K562 (cell line): Measurements from ENCODE around the gene WDR90.
"Not testable (repeated sequence)": the region's sequence is repeated elsewhere in the genome, so short reads cannot be mapped to it uniquely, and the experiment has no call there.

Experiments used
- ATF4 ChIP-seq: fragments of 450-650 bp; formaldehyde crosslinking; IDR thresholded peaks from 2 replicates; pipeline ENCODE4 v1.4.0; 2022; ENCODE audit warnings: mild to moderate bottlenecking, moderate library complexity
- CHD1 ChIP-seq: fragments of 200-600 bp; sonication (generic); IDR thresholded peaks from one replicate; pipeline ENCODE4 v1.6.1; 2012; ENCODE audit warnings: mild to moderate bottlenecking, moderate library complexity, low read length, inconsistent platforms
- CTBP1 ChIP-seq: fragments of 450-650 bp; IDR thresholded peaks from 2 replicates; pipeline ENCODE4 v1.6.1; 2016; ENCODE audit warnings: borderline replicate concordance
- CTCF ChIP-seq, 3 experiments: IDR thresholded peaks in 2 of 3; conservative IDR thresholded peaks in 1 of 3; 2 replicates each; pipeline ENCODE4 v1.5.1; 2011 to 2012; ENCODE audit warnings: low read length in 3 of 3, mild to moderate bottlenecking in 3 of 3, control low read depth in 2 of 3, improper control_type of control experiment in 1 of 3, inconsistent platforms in 1 of 3, low read depth in 1 of 3, mixed read lengths in 1 of 3, moderate library complexity in 1 of 3; ENCODE audit not compliant: insufficient read depth in 2 of 3
- ELF1 ChIP-seq: fragments of 200-800 bp; sonication (Bioruptor generic); IDR thresholded peaks from 2 replicates; pipeline ENCODE4 v1.6.1; 2016; ENCODE audit warnings: missing genetic modification characterization, missing compliant biosample characterization
- ETV6 ChIP-seq, 3 experiments: fragments of 150-350 bp in 1 of 3; sonication (generic) in 1 of 3; formaldehyde crosslinking in 1 of 3; IDR thresholded peaks; 2 replicates each; pipeline versions ENCODE4 v1.6.1 to v1.8.0; 2014 to 2022; ENCODE audit warnings: borderline replicate concordance in 2 of 3, low read depth in 2 of 3, antibody characterized with exemption in 1 of 3, low read length in 1 of 3, mild to moderate bottlenecking in 1 of 3, missing genetic modification reagents in 1 of 3
- EZH2 ChIP-seq: IDR thresholded peaks from 2 replicates; pipeline ENCODE4 v1.6.1; 2012; ENCODE audit warnings: low read depth, mild to moderate bottlenecking, inconsistent platforms, low read length, borderline replicate concordance
- FOXA1 ChIP-seq: fragments of 450-650 bp; IDR thresholded peaks from 2 replicates; pipeline ENCODE4 v1.6.1; 2016; ENCODE audit warnings: mild to moderate bottlenecking, borderline replicate concordance
- FOXK1 ChIP-seq: sonication (generic); formaldehyde crosslinking; IDR thresholded peaks from 2 replicates; pipeline ENCODE4 v1.8.0; 2022; ENCODE audit warnings: missing genetic modification reagents, mild to moderate bottlenecking, borderline replicate concordance
- JUNB ChIP-seq: fragments of 450-650 bp; formaldehyde crosslinking; conservative IDR thresholded peaks from 2 replicates; pipeline ENCODE4 v1.4.0; 2020; ENCODE audit warnings: mild to moderate bottlenecking
- NFIX ChIP-seq: fragments of 250-450 bp; sonication (Bioruptor Pico); IDR thresholded peaks from 2 replicates; pipeline ENCODE4 v1.4.0; 2020; ENCODE audit warnings: low read depth, mild to moderate bottlenecking, moderate library complexity
- RCOR1 ChIP-seq, 2 experiments: IDR thresholded peaks; 2 replicates each; pipeline ENCODE4 v1.6.1; 2012; ENCODE audit warnings: low read depth in 2 of 2, low read length in 2 of 2, borderline replicate concordance in 1 of 2, improper control_type of control experiment in 1 of 2
- SIX5 ChIP-seq, 2 experiments: IDR thresholded peaks; 2 replicates each; pipeline ENCODE4 v1.6.1; 2011; ENCODE audit warnings: low read length in 2 of 2, borderline replicate concordance in 1 of 2, low read depth in 1 of 2, mild to moderate bottlenecking in 1 of 2, moderate library complexity in 1 of 2; ENCODE audit not compliant: insufficient read depth in 1 of 2
- ZNF436 ChIP-seq: fragments of 250-450, 450-650 bp; sonication (Bioruptor Pico); formaldehyde crosslinking; IDR thresholded peaks from 2 replicates; pipeline ENCODE4 v1.7.0; 2020; ENCODE audit warnings: mild to moderate bottlenecking

GRCh38 chr16:712740-713250, 63.6 kb downstream of the WDR90 start:
- TF ChIP-seq CTCF (IDR thresholded peaks at IDR 0.05 in 2 of 3, conservative IDR thresholded peaks at IDR 0.05 in 1 of 3; ENCODE audit: insufficient read depth in 2 of 3, low read depth in 1 of 3, low read length in 3 of 3): peak; percentile 59 to 70 (median 66)
- TF ChIP-seq ATF4; JUNB (CRISPR knock-in tag); CTBP1; RCOR1 (IDR thresholded peaks at IDR 0.05; ENCODE audit: borderline replicate concordance in 1 of 2, low read depth in 2 of 2, low read length in 2 of 2); CHD1; ETV6 (IDR thresholded peaks at IDR 0.05; ENCODE audit: borderline replicate concordance in 1 of 2, low read depth in 2 of 2, low read length in 1 of 2); ETV6 (CRISPR knock-in tag; IDR thresholded peaks at IDR 0.05; ENCODE audit: borderline replicate concordance); FOXA1; FOXK1; NFIX (CRISPR knock-in tag); ZNF436 (CRISPR knock-in tag); ELF1; EZH2; SIX5 (IDR thresholded peaks at IDR 0.05; ENCODE audit: borderline replicate concordance in 1 of 2, insufficient read depth in 1 of 2, low read depth in 1 of 2, low read length in 2 of 2): not testable (repeated sequence)
